Left lobe of liver (tissue), 2 donors: Measurements from ENCODE around the gene MLIP. TPM values are rescaled to one million over a fixed set of nuclear protein-coding genes. Genes with fewer than 3 reads are reported as not detected.
"Not testable (repeated sequence)": the region's sequence is repeated elsewhere in the genome, so short reads cannot be mapped to it uniquely, and the experiment has no call there.

ENCODE experiments used
- ATAC-seq: fragments of 200-7000 bp; cut with Tn5 transposase; one replicate; pipeline ENCODE4 v1.9.1; 2020; ENCODE audit warnings: mild to moderate bottlenecking, moderate library complexity
- DNase-seq: peaks from one replicate; pipeline ENCODE4 v3.0.0-alpha.2; 2020; ENCODE audit warnings: low spot score
- total RNA-seq: library from RNA; stranded (reverse); gene quantifications from one replicate; pipeline ENCODE4 v1.2.1, GENCODE V29; 2021
- donor health status: DM: no; HTN: no; CAD: no; lungs with moderate emphysema.
- donor health status: DM: no; HTN: yes; CAD: no.

The MLIP gene
- total RNA-seq, 1 donor from 2014 or later = 18.4 TPM

DNA sequence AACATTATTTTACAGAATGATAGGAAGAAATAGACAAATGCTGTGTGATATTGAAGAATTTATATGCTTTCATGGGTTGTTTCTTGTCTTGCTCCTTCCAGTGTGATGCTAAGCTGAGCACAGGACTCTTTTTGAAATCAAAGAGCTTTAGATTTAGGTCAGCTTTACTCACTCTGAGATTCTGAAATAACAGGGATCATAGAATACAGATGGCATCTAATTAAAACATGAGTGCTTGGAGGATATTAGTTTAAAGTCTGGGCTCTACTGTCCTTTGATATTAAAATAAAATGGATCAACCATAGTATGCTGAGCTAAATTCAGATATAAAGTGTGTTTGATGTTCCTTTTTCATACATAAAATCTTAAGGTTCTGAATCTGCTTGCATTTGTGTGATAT is 29.6 kb downstream of the MLIP start:
- no peak for ATAC-seq
- no peak for DNase-seq

DNA sequence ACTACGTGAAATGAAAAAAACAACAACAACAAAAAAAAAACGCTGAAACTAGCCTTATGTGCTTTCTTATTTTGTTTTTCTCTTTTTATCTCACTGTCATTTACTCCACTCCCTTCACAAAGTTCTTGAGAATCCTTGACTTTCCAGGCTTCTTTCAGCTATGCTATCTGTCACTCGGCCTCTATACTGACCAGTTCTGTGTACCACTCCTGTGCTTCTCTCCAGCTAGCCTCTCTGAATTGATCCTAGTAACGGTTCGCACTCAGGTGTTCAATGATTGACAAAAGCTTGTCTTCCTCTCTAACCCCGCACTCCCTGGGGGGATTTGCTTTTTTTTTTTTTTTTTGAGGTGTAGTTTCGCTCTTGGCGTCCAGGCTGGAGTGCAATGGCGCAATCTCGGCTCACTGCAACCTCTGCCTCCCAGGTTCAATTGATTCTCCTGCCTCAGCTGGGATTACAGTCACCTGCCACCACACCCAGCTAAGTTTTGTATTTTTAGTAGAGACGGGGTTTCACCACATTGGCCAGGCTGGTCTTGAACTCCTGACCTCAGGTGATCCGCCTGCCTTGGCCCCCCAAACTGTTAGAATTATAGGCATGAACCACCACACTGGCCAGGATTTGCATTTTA is 31.8 kb downstream of the MLIP start:
- ATAC-seq (peak; percentile 90), DNase-seq (peak; percentile 49)

DNA sequence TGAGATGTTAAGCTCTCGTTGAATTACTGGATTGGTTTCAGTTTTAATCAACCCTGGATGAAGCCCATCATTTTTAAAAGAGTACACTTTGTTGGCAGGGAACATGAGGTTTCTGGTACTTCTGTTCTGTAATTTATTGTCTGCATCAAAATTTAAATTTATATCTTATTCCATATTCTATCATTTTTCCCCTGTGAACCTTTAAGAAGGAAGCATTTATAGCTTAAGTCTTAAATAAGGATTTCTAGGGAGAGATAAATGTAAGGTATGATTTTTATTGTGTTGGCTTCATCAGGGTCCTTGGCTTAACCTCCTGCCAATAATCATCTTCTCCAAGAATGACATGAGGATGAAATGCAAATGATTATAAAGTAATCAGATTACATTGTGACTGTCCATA is 40.6 kb downstream of the MLIP start:
- ATAC-seq = no peak
- no peak for DNase-seq

DNA sequence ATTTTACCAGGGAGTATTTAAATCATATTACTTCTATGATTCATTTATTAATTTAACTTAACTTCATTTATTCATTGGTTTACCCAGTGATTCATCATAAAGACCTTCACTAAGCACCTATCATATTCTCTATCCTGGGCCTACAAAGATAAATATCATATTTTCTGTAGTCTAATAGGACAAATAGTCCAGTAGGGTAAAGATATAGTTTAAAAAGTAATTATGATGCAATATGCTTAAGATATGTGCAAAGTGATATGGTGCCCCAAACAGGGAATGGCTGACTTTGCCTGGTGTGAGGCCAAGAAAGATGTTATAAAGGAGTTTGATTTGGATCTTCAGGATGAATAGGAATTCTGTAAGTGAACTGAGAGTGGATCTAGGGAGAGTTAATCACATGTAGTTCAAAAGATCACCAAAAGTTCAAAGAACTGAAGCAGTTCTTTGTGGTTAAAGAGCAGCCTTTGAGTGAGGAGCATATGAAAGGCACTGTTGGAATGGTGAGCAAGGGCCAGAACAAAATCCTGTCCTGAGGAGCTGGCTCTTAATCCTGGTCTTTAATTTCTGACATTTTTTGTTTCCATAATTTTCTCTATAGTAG is 45.5 kb downstream of the MLIP start:
- no peak for DNase-seq
- ATAC-seq = peak; percentile 19

DNA sequence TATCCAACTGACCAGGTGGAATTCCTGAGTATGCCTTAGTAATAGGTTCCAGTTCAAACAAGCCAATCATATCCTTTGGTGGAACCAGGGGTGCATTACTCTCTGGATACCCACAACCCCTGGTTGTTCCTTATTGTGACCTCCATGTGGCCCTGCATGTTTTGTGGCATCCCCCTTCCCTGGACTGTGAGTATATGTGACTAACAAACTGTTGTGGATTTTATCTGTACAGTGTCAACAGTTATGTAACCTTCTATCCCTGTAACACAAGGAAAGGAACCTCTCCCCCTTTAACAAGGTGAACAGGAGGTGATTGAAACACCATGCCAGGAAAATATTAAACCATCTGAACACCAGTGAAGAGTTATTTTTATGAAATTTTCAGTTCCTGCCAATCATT is 46.2 kb downstream of the MLIP start:
- ATAC-seq (no peak), DNase-seq (no peak)

DNA sequence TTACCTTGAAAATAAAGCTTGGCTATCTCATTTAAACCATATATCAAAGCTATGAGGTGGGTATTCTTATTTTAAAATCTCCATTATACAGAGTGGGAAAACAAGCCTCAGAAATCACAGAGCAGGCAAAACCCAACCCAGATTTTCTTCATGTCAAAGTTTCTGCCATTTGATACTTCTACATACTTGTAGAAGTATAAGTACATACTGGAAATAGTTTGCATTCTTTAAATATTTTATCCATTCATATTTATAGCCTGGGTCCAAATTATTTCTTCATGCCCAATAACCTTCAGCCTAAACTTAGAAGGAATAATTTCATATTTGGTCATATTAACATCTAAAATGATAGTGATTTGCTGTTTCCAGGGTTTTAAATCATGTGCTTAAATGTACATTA is 61.8 kb downstream of the MLIP start:
- no peak for ATAC-seq
- no peak for DNase-seq

DNA sequence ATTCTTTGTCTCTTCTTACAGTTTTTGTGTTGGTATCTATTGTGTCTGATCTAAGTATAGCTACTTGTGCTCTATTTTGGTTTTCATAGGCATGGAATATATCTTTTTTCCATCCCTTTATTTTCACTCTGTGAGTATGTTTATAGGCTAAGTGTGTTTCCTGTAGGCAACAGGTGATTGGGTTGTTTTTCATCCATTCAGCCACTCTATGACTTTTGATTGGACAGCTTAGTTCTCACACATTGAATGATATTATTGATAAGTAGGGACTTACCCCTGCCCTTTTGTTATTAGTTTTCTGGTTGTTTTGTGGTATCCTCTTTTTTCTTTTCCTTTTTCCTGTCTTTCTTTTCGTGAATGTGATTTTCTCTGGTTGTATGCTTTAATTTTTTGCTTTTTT is 67.9 kb downstream of the MLIP start:
- ATAC-seq = no peak
- DNase-seq = no peak

DNA sequence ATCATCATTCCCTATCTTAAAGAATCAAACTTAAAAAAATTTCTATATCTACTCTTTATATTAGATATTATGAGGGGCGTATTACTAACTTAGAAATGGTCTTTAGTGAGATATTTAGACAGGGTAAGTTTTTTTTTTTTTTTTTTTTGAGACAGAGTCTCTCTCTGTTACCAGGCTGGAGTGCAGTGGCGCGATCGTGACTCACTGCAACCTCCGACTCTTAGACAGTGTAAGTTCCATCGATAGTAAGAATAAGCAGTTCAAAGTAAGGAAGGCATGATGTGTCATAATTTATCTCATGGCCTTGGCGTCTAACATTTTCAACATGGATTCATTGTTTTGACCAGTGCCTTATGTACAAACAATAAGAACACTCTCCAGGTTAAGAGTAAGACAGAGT is 72.4 kb downstream of the MLIP start:
- ATAC-seq = no peak
- DNase-seq = no peak

DNA sequence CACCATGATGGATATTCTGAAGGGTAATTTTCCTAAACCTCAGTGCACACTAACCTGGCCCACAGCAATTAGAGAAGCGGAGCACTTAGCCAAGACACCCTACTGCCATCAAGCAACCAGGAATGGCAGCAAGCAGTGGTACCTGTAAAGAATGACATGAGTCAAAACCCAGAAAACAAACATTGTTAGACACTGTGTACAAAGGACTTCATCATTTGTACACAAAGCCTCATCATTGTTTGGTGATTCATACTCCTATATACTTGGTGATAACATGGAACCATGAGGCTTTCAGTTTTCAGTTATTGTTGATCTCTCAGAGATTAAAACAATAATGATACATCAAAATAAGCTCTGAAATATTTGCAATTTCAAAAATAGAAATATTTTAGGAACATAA is 74.6 kb downstream of the MLIP start:
- ATAC-seq = no peak

DNA sequence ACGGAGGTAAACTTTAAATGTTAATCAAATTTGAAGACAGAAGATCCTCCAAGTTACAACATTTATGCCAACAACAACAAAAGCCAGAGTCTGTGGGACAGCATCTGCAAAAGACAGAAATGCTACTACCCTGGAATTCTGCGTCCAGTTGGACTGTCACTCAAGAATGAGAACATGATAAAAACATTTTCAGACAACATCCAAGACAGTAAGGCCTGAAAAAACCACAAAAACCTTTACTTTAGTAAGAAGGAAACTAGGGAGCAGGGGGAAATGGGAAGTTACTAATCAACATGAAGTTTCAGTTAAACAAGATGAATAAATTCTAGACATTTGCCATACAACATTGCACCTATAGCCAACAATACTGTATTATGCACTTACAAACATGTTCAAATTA is 77.6 kb downstream of the MLIP start:
- DNase-seq = no peak
- ATAC-seq = no peak

More for the DNA sequence above, 74.6 kb downstream of the MLIP start:
- no peak for DNase-seq

DNA sequence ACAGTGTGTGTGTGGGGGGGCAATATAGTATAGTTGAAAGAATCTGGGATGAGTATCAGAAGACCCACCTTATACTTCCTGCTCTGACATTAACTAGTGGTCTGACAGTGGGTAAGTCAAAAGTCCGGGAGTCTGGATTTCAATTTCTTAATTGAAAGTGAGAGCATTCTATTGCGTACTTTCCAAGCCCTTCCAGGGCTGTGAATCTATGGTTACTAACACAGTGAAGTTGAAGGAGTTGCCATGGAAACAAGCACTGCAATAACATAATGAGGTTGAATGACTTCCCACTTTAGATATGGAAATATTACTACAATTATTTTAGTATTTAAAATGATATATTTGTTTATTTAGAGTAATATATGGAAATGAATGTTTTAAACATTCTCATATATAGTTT is 80.2 kb downstream of the MLIP start:
- DNase-seq = no peak
- no peak for ATAC-seq

DNA sequence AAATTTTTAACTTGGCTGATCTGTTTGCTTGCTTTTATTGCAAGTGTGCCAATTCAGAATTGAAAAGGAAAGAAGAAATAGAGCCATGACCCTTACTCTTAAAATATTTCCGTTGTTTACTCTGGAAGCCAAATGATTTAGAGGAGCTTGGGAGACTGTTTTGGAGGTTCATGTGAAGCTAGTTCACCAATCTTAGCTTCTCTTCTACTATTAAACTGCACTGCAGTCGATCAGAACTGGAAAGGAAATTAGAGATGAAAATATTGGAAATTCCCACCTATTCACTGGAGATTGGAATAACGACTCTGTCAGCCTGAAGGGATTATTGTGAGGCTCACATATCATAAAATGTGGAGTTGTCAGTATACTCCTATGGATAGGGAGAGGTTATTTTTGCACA is 81.8 kb downstream of the MLIP start:
- DNase-seq (no peak), ATAC-seq (no peak)

DNA sequence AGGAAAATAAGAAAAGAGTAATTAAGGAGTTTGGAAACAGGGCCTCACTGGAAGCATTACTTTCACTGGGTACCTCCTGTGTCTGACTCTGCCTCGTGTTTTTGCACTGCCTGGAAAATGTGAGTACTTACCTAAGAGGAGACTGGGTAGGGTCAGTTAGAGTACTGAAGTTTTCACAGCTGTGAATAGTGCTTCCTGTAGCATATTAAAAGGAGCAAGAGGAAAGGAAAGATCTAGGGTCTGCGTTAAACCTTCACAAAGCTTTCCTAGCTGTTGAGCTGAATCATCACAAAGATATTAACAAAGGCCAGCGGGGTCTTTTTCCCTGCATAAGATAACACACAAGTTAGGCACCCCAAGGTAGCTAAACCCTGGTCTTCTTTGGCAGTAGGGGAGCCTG is 82.3 kb downstream of the MLIP start:
- DNase-seq = no peak

DNA sequence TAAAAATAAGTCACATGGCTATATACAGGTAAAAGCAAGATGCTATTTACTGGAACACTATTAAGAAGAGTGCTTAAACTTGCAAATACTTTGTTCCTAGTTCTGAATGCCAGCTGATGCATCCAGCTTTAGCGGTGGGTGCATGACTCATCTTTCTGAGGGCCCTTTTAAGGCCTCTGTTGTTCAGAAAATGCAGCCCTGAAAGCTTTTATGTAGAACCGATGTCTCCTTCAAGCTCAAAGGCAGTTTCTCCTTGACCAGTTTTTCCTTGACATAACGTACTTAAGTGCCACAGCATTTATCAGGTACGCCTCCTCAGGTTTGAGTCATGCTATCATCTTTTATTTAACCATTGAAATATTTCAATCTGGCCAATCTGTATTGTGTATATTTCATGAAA is 82.8 kb downstream of the MLIP start:
- DNase-seq (no peak), ATAC-seq (no peak)

More for the DNA sequence above, 82.3 kb downstream of the MLIP start:
- no peak for ATAC-seq

DNA sequence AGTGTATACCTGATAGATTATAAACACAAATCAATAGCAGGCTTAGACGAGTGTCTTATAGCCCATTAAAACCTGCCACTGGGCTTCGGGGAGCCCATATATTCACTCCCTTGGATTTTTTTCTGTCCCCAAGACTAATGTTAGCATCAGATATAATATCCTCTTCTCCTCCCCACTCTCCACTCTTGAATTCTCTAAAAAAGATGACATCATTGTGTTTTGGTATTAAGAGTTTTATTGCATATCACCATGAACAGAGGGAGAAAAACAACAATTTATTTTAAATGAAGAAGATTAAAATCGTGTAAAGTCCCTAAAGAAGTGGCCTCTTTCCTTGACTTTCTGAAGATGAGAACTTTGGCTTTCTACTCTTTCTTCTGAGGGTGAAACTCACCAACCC is 84.4 kb downstream of the MLIP start:
- no peak for DNase-seq
- ATAC-seq = no peak

DNA sequence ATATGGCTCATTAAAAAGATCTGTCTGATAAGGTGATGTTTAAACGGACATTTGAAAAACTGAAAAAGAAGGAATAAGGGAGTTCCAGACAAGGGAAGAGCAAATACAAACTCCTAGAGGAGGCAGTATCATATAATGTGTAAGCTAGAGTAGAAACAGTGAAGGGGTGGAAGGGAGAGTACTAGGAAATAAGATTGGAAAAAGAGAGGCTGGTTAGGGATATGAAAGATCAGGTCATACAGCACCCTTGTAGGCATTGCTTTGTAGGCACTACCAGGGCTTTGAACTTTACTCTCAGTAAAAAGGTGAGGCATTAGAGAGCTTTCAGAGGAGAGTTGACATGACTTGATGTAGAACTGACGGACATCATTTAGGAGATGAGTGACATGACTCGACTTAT is 85.7 kb downstream of the MLIP start:
- DNase-seq (no peak), ATAC-seq (no peak)

DNA sequence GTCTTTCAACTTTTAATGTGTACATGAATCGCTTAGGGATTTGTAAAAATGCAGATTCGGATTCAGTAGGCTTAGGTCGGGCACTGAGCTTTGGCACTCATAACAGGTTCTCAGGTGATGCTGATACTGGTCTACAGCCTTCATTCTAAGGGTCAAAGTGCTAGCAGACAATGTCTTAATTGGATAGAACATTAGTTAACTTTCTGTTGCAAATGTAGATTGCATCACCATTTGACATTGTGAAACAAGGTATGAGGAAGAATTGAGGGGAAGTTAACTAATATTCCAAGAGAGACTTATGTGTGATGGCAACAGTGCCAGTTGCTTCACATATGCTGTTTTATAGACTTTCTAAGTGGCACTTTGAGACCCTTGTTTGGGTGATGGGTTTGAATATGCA is 86.9 kb downstream of the MLIP start:
- no peak for DNase-seq
- peak; percentile 94 for ATAC-seq

DNA sequence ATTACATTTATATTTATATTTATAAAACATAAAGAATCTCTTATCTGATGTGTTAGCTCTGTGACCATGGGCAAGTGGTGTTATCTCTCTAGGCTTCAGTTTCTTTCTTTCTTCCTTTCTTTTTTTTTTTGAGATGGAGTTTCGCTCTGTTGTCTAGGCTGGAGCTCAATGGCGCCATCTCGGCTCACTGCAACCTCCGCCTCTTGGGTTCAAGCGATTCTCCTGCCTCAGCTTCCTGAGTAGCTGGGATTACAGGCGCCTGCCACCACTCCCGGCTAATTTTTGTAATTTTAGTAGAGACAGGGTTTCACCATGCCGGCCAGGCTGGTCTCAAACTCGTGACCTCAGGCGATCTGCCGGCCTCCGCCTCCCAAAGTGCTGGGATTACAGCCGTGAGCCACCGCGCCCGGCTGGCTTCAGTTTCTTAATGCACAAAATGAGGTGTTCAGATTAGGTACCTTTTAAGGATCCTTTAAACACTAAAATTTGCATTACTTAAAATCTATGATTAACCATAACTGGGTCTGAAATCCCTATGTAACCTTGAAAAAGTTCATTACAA is 92.3 kb downstream of the MLIP start:
- DNase-seq, ATAC-seq: not testable (repeated sequence)

DNA sequence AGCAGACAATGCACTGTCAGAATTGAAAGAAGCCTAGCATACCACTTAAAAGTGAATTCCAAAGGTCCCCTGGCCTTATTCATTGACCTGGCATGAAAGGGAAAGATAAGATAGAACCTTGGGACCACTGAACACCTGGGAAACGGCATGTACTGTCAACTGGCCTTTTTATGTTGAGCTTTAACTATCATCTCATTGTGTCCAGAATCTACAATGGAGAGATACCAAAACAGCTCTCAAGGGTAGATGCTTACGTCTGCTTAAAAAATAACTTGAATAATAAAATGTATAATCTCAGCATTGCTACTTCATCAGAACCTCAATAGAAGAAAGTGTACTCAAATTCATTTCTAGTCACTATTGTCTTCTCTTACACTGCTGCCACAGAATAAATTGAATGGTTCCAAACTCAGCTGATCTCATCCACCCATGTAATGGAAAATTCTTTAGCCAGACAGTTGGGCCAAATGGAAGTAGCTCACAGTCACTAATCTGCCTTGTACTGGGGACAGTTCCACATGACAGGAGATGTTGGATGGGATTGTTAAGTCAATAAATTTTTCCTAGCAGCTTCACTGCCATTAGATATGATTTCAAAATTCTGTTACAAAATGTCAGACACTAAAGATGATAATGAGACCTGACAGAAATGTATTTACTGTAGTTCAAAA is 93.8 kb downstream of the MLIP start:
- ATAC-seq = peak; percentile 74
- DNase-seq = no peak

DNA sequence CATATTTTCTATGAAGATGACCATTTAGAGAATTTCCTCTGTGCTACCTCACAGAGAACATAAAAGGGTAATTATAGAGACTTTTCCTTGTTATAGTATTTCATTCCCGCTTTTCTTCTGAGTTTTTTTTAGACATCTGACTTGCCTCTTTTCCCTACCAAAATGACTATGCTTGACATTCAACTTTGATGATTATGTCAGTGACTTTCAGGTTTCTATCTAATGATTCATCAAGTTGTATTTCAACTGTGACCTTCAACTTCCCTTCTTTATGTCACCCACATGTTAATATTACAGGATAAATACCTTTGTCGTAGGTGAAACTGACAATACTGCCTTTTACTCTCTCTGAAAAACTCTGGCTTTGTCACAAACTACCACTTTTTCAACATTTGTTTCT is 95.3 kb downstream of the MLIP start:
- DNase-seq = no peak
- no peak for ATAC-seq

DNA sequence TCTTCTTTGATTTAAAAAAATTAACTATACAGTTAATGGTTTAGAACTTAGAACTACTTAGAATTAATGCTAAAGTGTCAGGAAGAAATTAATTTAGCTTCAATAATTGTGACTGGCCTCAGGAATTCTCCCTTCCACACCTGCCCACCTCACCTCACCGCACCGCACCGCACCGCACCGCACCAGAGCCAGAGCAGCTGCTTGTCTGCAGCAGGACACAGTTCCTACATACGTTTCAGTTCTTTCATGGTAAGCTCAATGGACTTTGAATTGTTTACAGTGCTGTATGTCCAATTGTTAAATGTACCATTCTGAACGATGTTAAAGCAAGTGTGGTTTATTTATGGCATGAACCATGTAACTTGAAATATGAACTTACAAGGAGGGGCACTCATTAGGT is 98.7 kb downstream of the MLIP start:
- not testable (repeated sequence) for ATAC-seq, DNase-seq

DNA sequence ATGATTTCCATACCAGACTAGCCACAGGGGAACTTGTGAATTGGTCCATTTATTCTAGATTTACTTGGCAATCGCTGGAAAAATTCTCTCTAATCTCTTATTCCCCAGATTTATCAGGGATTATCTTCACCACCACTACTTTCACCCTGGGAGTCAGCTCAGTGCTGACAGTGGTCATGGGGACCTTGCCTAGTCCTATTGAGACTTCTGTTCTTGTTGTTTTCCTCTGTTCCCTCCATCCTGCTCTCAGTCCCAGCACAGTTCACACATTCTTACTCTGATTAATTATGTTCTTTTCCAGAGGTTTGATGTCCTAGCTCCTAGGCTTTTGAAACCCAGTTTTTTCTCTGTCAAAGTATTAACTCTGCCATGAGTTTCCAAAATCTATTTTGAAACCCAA is 103.0 kb downstream of the MLIP start:
- ATAC-seq = no peak
- DNase-seq = no peak
